Neural cell (in vitro differentiated cells): ENCODE data around the gene G6PD. TPM values are rescaled to one million over a fixed set of nuclear protein-coding genes. Genes with fewer than 3 reads are reported as not detected.
"Not testable (repeated sequence)": the region's sequence is repeated elsewhere in the genome, so short reads cannot be mapped to it uniquely, and the experiment has no call there.

Source experiments
- H2AFZ ChIP-seq: fragments of 200-600, 300-800 bp; sonication (generic), shearing (Covaris generic); 2 replicates; pipeline ENCODE4 v1.6.0; 2014; ENCODE audit warnings: low read depth, mild to moderate bottlenecking, antibody characterized with exemption, low read length, moderate library complexity
- H3F3A ChIP-seq: fragments of 200-600 bp; shearing (Covaris generic); 2 replicates; pipeline ENCODE4 v1.6.1; 2016; ENCODE audit warnings: mild to moderate bottlenecking, moderate library complexity, mixed read lengths, antibody characterized with exemption, low read length; ENCODE audit not compliant: insufficient read depth, poor library complexity, severe bottlenecking
- H3K27ac ChIP-seq: fragments of 200-600, 300-800 bp; sonication (generic), shearing (Covaris generic); 2 replicates; pipeline ENCODE4 v1.5.1; 2014; ENCODE audit warnings: mild to moderate bottlenecking, low read length, moderate library complexity
- H3K27me3 ChIP-seq: fragments of 300-800, 200-600 bp; sonication (generic), shearing (Covaris generic); 2 replicates; pipeline ENCODE4 v1.6.0; 2014; ENCODE audit warnings: mild to moderate bottlenecking, low read depth, low read length, moderate library complexity; ENCODE audit not compliant: insufficient read depth
- H3K36me3 ChIP-seq: fragments of 300-800, 200-600 bp; sonication (generic), shearing (Covaris generic); 2 replicates; pipeline ENCODE4 v1.5.1; 2014; ENCODE audit warnings: mild to moderate bottlenecking, antibody characterized with exemption, low read length, moderate library complexity; ENCODE audit not compliant: insufficient read depth
- H3K4me2 ChIP-seq: fragments of 300-800, 200-600 bp; sonication (generic), shearing (Covaris generic); 2 replicates; pipeline ENCODE4 v1.6.0; 2014; ENCODE audit warnings: mild to moderate bottlenecking, low read length
- H3K4me3 ChIP-seq: fragments of 300-800, 200-600 bp; sonication (generic), shearing (Covaris generic); 2 replicates; pipeline ENCODE4 v1.5.1; 2014; ENCODE audit warnings: mild to moderate bottlenecking, low read length, moderate library complexity
- H3K79me2 ChIP-seq: fragments of 200-600 bp; shearing (Covaris generic); replicated peaks from 2 replicates; pipeline ENCODE4 v1.6.0; 2014; ENCODE audit warnings: mild to moderate bottlenecking, low read length, moderate library complexity; ENCODE audit not compliant: insufficient read depth
- H3K9ac ChIP-seq: fragments of 300-800, 200-600 bp; sonication (generic), shearing (Covaris generic); 2 replicates; pipeline ENCODE4 v1.6.1; 2016; ENCODE audit warnings: mild to moderate bottlenecking, low read length, mixed read lengths
- H3K9me2 ChIP-seq: fragments of 200-600 bp; shearing (Covaris generic); 2 replicates; pipeline ENCODE4 v1.6.1; 2016; ENCODE audit warnings: mild to moderate bottlenecking, low read length, mixed read lengths; ENCODE audit not compliant: insufficient read depth
- H3K9me3 ChIP-seq: fragments of 200-600, 300-800 bp; sonication (generic), shearing (Covaris generic); 2 replicates; pipeline ENCODE4 v1.6.1; 2016; ENCODE audit warnings: mild to moderate bottlenecking, mixed run types, low read length, moderate library complexity, mixed read lengths
- H4K20me1 ChIP-seq: fragments of 200-600 bp; shearing (Covaris generic); 2 replicates; pipeline ENCODE4 v1.6.1; 2016; ENCODE audit warnings: mild to moderate bottlenecking, mixed run types; ENCODE audit not compliant: insufficient read depth
- EZH2 ChIP-seq: fragments of 200-600, 300-800 bp; shearing (Covaris generic), sonication (generic); IDR thresholded peaks from 2 replicates; pipeline ENCODE4 v1.6.1; 2014; ENCODE audit warnings: antibody characterized with exemption, low read length, borderline replicate concordance, mild to moderate bottlenecking; ENCODE audit not compliant: insufficient read depth, poor library complexity, severe bottlenecking
- MXI1 ChIP-seq: fragments of 450-650 bp; conservative IDR thresholded peaks from 2 replicates; pipeline ENCODE4 v1.6.1; 2014; ENCODE audit warnings: antibody characterized with exemption, mild to moderate bottlenecking; ENCODE audit not compliant: poor library complexity, severe bottlenecking
- SMC3 ChIP-seq: fragments of 450-650 bp; conservative IDR thresholded peaks from 2 replicates; pipeline ENCODE4 v1.6.1; 2014; ENCODE audit warnings: antibody characterized with exemption, mild to moderate bottlenecking, moderate library complexity; ENCODE audit not compliant: poor library complexity
- TAF1 ChIP-seq: IDR thresholded peaks from 2 replicates; pipeline ENCODE4 v1.6.1; 2012; ENCODE audit warnings: low read depth
- polyA plus RNA-seq: library from polyadenylated mRNA; depleted of rRNA; stranded (reverse); fragments of >200 nt; gene quantifications from 2 replicates; pipeline ENCODE4 v1.2.3, GENCODE V29; 2014
- TF ChIP-seq, protein P1 (sequence below): IDR thresholded peaks from 2 replicates; pipeline ENCODE4 v1.6.1; 2012; ENCODE audit warnings: borderline replicate concordance

G6PD gene
- polyA plus RNA-seq, 1 donor from 2014 or later, result 18.8 TPM

- H3K27me3 ChIP-seq, result no peaks in the 10 kb centered on the region
These were observed 45.9 kb upstream of the G6PD start for GRCh38 chrX:154592505-154592904.

DNA sequence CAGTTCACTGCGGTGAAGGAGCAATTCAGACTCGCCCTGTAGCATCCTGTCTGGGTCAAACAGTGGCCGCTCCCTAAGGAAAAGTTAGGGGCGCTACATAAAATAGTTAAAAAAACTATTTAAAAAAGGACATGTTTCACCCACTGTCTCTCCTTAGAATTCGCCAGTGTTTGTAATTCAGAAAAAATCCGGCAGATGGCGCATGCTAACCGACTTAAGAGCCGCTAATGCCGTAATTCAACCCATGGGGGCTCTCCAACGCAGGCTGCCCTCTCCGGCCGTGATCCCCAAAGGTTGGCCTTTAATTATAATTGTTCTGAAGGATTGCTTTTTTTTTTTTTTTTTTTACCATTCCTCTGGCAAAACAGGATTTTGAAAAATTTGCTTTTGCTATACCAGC lies 43.8 kb upstream of the G6PD start:
- not testable (repeated sequence) for H3K9me3 ChIP-seq, H3K9ac ChIP-seq, H3K27ac ChIP-seq, H3K4me3 ChIP-seq, H3K36me3 ChIP-seq, H3K27me3 ChIP-seq, H3K4me2 ChIP-seq, H2AFZ ChIP-seq, H3K9me2 ChIP-seq, H3F3A ChIP-seq, H4K20me1 ChIP-seq, H3K79me2 ChIP-seq

More at GRCh38 chrX:154592505-154592904, 45.9 kb upstream of the G6PD start:
- Histone ChIP-seq H3K36me3 (no peaks in the 10 kb centered on the region), H3K9me2 (no peaks in the 10 kb centered on the region), H3F3A (no peaks in the 10 kb centered on the region), H3K4me3 (no peak overlapping the region), H3K4me2 (no peak overlapping the region), H3K79me2 (no peaks in the 10 kb centered on the region), H3K27ac (no peak overlapping the region), H4K20me1 (no peaks in the 10 kb centered on the region), H3K9me3 (no peaks in the 10 kb centered on the region), H2AFZ (no peak overlapping the region), H3K9ac (no peak overlapping the region)
- TF ChIP-seq MXI1, result no peak
- no peak for TF ChIP-seq TAF1
- no peak for TF ChIP-seq EZH2
- no peak for TF ChIP-seq SMC3
- TF ChIP-seq, protein P1, sequence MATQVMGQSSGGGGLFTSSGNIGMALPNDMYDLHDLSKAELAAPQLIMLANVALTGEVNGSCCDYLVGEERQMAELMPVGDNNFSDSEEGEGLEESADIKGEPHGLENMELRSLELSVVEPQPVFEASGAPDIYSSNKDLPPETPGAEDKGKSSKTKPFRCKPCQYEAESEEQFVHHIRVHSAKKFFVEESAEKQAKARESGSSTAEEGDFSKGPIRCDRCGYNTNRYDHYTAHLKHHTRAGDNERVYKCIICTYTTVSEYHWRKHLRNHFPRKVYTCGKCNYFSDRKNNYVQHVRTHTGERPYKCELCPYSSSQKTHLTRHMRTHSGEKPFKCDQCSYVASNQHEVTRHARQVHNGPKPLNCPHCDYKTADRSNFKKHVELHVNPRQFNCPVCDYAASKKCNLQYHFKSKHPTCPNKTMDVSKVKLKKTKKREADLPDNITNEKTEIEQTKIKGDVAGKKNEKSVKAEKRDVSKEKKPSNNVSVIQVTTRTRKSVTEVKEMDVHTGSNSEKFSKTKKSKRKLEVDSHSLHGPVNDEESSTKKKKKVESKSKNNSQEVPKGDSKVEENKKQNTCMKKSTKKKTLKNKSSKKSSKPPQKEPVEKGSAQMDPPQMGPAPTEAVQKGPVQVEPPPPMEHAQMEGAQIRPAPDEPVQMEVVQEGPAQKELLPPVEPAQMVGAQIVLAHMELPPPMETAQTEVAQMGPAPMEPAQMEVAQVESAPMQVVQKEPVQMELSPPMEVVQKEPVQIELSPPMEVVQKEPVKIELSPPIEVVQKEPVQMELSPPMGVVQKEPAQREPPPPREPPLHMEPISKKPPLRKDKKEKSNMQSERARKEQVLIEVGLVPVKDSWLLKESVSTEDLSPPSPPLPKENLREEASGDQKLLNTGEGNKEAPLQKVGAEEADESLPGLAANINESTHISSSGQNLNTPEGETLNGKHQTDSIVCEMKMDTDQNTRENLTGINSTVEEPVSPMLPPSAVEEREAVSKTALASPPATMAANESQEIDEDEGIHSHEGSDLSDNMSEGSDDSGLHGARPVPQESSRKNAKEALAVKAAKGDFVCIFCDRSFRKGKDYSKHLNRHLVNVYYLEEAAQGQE, result no peak

- not testable (repeated sequence) for H3K27ac ChIP-seq, H2AFZ ChIP-seq, H3K4me3 ChIP-seq, H3K36me3 ChIP-seq, H3K9me2 ChIP-seq, H3F3A ChIP-seq, H3K9me3 ChIP-seq, H3K4me2 ChIP-seq, H4K20me1 ChIP-seq, H3K79me2 ChIP-seq, H3K9ac ChIP-seq, H3K27me3 ChIP-seq
These were observed 38.0 kb upstream of the G6PD start, which contains the start of gene CTAG1A for GRCh38 chrX:154584585-154585183. CTAG1A (plus strand) TSS chrX:154585133; CDS start chrX:154585207, 74 bp downstream.

GRCh38 chrX:154582994-154583393 lies 36.3 kb upstream of the G6PD start:
- H3K36me3 ChIP-seq, H4K20me1 ChIP-seq, H3K4me3 ChIP-seq, H3K4me2 ChIP-seq, H3K9me2 ChIP-seq, H3K27ac ChIP-seq, H3F3A ChIP-seq, H3K9me3 ChIP-seq, H3K27me3 ChIP-seq, H2AFZ ChIP-seq, H3K9ac ChIP-seq, H3K79me2 ChIP-seq: not testable (repeated sequence)

DNA sequence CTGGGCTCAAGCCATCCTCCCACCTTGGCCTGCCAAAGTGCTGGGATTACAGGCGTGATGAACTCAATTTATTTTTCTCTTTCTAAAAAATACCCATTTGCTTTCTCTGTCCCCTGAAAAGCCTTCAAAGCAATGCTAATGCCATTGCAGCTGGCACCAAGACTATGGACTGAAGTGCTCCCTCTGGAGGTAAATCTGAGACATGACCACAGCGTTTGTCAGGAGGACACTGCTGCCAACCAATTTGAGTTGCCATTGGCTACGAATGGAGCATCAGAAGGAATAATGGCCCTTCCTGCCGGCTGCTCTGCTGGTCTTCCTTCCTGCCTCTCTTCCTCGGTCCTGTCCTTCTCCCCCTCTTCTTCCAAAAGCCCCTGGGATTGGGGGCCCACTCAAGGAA lies 28.4 kb upstream of the G6PD start:
- H3F3A ChIP-seq, H4K20me1 ChIP-seq, H2AFZ ChIP-seq, H3K36me3 ChIP-seq, H3K9me2 ChIP-seq, H3K9ac ChIP-seq, H3K4me3 ChIP-seq, H3K79me2 ChIP-seq, H3K9me3 ChIP-seq, H3K27me3 ChIP-seq, H3K4me2 ChIP-seq, H3K27ac ChIP-seq: not testable (repeated sequence)

GRCh38 chrX:154573061-154573460 lies 26.4 kb upstream of the G6PD start:
- H3K4me3 ChIP-seq, H3K9me2 ChIP-seq, H4K20me1 ChIP-seq, H3F3A ChIP-seq, H3K79me2 ChIP-seq, H3K9me3 ChIP-seq, H3K36me3 ChIP-seq, H3K27ac ChIP-seq, H3K4me2 ChIP-seq, H3K9ac ChIP-seq, H2AFZ ChIP-seq, H3K27me3 ChIP-seq: not testable (repeated sequence)
